Stimulated activated CD8-positive, alpha-beta memory T cell treated with anti-CD3 and anti-CD28 coated beads, Interleukin-2, amount 100 ng/mL, for 48 hours (primary cell): ENCODE measurements around the gene RREB1.
A peak's percentile ranks its signal among the peaks of the same experiment; 100 is the strongest.

Experiments
- DNase-seq, 2 donors: peaks; one replicate each; pipeline ENCODE4 v3.0.0-alpha.2; 2020; ENCODE audit warnings: low read depth in 2 of 2

RREB1 gene

DNA sequence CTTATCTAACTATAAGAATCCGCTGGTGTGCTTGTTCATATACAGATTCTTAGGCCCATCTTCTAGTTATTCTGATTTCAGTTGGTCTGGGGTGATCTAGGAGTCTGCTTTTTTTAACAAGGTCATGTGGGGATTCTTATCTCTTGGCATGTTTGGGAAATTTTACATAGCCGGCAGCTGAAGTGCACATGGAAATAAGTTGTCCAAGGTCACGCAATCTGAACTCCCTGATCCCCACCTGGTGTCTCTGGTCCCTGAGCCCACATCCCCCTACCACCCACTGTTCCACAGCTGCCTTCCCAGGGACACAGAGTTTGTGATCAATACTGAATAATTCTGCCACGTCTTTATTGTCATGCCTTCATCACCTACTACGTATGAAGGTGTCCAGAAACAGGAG, 114.4 kb downstream of the RREB1 start:
- no peak for DNase-seq

DNA sequence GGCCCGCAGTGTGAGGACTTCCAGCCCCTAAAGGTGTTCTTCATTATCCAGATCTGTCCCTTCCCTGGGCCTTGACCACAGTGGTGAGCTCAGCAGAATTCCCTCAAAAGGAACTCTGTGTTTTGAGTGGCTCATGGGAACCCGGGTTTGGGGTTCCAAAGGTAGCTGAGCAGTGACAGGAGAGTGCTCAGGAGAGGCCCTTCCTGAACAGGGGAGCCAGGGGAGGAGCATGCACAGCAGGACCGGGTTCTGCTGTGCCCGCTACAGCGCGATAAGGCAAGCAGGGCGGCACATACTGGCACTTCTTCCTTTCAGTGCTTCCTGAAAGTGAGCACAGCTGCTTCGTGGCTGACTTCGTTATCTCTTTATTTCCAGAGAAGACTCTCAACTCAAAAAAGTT, 117.0 kb downstream of the RREB1 start:
- DNase-seq, result no peak

DNA sequence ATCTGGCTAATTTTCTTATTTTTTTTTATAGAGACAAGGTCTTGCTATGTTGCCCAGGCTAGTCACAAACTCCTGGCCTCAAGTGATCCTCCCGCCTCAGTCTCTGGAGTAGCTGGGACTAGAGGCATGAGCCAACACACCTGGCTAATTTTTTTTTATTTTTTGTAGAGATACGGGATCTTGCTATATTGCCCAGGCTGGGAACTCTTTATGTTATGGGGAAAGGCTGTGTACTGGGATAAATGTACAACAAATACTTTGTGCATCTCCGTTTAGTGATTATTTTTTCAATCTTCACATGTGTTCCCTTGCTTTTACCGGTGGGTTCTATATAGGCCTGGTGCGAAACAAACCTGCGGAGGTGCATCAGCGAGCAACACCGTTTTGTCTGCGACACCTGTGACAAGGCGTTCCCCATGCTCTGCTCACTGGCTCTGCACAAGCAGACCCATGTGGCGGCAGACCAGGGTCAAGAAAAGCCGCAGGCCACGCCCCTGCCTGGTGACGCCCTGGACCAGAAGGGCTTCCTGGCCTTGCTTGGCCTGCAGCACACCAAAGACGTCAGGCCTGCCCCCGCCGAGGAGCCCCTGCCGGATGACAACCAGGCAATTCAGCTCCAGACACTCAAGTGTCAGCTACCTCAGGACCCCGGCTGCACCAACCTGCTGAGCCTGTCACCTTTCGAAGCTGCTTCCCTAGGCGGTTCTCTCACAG, 121.1 kb downstream of the RREB1 start:
- no peak for DNase-seq

DNA sequence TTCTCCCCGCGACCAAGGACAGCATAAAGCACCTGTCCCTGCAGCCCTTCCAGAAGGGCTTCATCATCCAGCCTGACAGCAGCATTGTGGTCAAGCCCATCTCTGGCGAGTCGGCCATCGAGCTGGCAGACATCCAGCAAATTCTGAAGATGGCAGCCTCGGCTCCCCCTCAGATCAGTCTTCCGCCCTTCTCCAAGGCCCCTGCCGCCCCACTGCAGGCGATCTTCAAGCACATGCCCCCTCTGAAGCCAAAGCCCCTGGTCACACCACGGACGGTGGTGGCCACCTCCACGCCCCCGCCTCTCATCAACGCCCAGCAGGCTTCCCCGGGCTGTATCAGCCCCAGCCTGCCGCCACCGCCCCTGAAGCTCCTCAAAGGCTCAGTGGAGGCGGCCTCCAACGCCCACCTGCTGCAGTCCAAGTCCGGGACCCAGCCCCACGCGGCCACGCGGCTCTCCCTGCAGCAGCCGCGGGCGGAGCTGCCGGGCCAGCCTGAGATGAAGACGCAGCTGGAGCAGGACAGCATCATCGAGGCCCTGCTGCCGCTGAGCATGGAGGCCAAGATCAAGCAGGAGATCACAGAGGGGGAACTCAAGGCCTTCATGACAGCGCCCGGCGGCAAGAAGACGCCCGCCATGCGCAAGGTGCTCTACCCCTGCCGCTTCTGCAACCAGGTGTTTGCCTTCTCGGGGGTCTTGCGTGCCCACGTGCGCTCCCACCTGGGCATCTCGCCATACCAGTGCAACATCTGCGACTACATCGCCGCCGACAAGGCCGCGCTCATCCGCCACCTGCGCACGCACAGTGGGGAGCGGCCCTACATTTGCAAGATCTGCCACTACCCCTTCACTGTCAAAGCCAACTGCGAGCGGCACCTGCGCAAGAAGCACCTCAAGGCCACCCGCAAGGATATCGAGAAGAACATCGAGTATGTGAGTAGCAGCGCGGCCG, 121.9 kb downstream of the RREB1 start:
- no peak for DNase-seq

DNA sequence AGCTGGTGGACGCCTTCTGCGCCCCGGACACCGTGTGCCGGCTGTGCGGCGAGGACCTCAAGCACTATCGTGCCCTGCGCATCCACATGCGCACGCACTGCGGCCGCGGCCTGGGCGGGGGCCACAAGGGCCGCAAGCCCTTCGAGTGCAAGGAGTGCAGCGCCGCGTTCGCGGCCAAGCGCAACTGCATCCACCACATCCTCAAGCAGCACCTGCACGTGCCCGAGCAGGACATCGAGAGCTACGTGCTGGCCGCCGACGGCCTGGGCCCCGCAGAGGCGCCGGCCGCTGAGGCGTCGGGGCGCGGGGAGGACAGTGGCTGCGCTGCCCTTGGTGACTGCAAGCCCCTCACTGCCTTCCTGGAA, 122.5 kb downstream of the RREB1 start:
- DNase-seq, result no peak

DNA sequence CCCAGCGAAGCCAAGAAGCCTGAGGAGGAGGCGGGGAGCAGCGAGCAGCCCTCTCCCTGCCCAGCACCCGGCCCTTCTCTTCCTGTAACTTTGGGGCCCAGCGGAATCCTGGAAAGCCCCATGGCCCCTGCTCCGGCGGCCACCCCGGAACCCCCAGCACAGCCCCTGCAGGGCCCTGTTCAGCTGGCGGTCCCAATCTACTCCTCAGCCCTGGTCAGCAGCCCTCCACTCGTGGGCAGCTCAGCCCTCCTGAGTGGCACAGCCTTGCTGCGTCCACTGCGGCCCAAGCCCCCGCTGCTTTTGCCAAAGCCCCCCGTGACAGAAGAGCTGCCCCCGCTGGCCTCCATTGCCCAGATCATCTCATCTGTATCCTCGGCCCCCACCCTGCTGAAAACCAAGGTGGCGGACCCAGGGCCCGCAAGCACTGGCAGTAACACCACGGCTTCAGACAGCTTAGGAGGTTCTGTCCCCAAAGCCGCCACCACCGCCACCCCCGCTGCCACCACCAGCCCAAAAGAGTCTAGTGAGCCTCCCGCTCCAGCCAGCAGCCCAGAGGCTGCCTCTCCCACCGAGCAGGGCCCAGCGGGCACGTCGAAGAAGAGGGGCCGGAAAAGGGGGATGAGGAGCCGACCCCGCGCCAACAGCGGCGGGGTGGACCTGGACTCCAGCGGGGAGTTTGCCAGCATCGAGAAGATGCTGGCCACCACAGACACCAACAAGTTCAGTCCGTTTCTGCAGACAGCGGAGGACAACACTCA, 123.4 kb downstream of the RREB1 start:
- DNase-seq, result no peak

DNA sequence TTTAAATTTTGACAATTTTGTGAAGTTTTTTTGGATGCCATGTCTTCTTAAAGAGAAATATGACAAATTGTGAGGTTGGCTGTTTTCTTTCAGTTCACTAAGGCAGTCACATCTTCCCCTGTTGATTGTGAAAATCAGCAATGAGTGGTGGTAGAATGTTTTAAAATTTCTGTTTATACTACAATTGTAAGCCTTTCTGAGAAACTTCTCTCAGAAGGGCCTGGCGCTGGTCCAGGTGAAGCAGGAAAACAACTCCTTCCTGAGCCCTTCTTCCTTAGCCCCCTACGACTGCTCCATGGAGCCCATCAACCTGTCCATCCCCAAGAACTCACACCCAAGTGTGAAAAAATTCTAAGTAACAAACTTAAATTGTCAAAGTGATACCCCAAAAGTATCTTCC, 124.6 kb downstream of the RREB1 start:
- no peak for DNase-seq

DNA sequence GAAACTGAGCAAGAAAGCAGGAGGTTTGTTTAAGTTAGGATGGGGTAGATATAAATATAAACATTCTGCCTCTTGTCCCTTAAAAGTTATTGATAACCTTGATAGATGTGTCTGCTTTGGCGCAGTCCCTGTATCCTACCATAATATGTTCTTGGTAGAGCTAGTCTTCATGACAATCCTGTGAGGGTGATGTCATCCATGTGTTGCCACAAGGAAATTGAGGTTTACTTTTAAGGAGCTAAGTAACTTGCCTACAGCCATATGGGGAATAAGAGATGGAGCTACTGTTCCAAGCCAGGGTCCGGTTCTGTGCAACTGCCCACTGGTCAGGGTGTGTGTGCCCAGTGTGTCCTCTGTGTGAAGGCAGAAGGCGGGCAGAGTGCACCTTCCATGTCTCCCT, 126.8 kb downstream of the RREB1 start:
- no peak for DNase-seq

DNA sequence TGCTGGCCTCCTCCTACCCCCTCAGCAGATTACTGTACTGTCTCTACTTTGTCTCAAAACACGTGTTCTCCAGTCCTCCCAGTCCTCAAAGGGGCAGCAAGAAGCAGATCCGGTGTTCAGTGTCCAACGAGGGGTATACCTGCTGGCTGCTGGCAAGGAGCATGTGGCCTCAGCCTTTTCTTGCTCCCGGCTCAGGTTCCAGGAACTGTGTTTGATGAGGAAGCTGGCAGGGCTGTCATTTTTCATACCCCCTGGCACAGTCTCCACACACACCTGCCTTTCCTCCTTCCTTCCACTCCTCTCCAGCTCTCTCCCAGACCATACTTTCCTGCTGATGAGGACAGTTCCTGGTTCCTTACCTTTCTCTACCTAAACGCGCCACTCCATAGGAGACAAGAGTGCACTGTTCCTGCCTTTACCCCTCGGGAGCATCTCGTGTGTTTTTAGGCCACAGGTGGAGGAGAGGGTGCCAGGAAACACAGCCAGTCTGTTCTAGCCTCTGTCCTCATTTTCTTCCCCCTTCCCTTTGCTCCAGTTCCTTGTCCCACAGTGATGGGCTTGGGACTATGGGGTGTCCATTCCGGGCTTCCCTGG, 128.0 kb downstream of the RREB1 start:
- DNase-seq, result no peak

DNA sequence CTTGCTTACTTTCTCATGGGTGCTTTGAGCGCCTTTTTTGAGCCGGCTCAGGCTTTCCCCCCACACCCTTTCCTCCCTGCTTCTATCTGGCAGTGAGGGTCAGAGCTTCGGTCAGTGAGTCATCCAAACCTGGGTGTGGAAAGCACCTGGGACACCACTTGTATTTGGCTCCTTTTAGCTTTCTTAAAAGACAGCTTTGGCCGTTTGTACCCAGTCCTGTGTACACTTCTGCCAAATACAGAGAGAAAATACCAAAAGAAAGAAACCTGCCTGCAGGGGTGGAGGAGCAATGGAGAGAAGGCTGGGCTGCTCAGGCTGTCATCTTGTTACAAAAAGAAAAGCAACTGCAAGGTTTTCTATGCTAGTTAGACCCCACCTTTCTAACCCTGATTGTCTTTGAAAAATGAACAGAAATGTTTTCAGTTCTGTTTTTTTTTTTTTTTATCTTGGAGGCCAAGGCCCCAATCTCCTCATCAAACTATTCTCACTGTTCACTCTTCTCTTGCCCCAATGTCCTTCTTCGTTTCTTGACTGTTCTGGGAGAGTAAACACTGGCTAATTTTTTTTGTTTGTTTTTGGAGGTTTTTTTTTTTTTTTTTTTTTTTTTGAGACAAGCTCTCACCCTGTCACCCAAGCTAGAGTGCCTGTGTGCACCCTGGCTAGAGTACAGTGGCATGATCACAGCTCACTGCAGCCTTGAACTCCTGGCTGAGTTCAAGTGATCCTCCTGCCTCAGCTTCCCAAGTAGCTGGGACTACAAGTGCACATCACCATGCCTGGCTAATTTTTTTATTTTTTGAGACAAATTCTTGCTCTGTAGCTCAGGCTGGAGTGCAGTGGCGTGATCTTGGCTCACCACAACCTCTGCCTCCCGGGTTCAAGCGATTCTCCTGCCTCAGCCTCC, 128.8 kb downstream of the RREB1 start:
- no peak for DNase-seq

DNA sequence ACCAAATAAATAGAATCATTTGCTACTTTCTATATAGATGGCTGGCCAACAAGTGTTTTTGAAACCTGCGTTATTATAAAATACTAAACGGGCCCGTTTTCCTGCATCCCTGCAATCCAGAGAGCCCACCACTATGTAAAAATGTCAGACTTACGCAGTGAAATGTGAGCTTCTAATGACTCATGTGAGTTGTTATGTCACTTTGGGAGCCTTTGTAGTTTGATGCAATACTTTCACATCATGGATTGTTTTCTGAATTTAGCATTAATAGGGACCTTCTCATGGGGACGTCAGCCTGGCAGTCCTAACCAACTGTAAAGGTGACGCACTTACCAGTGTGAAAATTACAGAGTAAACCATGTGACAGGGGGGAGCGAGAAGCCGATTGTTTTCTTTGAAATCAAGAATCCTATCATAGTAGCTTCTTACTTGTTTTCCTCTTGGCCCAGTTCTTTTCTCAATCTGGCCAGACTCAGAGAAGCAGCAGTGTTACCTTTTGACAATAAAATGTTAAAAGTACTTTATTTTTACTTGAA, 130.0 kb downstream of the RREB1 start:
- DNase-seq, result no peak

DNA sequence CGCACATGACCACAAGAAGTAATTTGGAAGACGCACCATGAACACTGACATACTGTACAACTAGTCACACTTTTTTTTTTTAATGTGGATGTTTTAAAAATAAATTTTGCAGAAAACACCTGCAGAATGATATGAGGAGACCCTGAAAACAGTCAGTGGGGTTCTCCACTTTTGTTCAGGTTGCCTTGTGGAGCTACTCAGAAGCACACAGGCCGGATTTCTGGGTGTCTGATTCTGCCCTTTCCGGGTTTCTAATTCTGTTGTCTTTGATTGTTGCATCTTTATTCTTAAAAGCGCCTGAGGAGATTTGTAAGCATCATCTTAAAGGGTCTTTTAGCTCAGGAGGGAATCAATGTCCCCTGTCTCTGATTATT, 130.8 kb downstream of the RREB1 start:
- no peak for DNase-seq

DNA sequence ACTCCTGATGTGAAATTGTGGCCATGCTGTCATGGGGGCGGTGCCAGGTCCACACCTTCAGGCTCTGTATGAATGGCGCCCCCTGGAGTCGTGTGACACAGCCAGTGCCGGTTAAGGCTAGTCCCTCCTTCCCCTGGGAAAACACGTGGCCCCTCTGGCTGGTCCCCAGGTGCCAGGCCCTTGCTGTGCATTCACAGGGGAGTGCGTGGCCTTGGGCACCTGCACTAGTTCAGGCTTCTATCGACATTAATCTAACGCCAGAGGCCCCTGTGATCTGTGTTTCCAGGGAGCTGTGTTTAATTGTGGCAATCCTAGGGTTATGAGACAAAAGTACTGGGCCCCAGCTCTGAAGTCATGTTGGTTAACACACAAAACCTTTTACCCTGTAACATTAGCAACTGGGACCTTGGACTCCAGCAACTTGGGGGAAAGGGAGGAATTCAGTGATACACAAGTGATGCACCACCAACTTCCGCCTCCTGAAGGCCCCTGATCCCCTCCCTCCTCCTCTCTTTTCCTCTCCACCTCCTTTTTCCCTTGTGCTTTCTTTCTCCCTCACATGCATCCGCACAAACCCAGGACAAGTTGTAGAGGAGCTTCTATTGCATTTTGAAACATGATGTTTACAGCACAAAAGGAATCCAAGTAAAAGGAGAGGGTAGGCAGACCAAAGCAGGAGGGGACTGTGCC, 131.3 kb downstream of the RREB1 start:
- peak; percentile 72 to 73 for DNase-seq

DNA sequence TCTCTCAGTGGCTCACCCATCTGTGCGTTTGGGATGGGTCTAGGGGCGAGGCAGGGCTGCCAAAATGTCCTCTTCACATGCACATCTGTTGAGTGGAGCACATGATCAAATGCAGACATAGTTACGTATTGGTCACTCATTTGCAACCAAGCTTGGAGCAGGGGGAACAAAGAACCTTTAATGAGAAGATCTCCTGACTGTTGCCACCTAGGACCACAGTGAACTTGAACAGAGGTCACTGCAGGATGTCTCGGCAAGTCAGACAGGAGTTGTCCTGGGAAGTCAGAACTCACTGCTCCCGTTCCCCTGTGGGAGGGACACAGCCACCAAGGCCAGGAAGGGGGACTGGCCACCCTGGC, 131.8 kb downstream of the RREB1 start:
- no peak for DNase-seq

DNA sequence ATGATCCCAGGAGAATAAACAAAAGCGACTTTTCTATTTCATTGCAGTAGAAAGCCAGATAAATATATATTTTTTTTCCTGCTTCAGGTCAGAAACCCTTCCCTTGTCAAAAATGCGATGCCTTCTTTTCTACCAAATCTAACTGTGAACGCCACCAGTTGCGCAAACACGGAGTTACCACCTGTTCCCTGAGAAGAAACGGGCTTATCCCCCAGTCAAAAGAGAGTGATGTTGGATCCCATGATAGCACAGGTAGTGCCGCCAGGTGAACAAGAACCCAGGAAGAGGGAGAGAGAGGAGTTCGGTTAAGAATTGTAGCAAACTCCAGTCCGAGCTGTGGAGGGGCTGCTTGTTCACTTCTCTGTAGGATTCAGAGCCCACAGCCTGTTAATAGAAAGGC, 132.6 kb downstream of the RREB1 start:
- DNase-seq, result no peak

DNA sequence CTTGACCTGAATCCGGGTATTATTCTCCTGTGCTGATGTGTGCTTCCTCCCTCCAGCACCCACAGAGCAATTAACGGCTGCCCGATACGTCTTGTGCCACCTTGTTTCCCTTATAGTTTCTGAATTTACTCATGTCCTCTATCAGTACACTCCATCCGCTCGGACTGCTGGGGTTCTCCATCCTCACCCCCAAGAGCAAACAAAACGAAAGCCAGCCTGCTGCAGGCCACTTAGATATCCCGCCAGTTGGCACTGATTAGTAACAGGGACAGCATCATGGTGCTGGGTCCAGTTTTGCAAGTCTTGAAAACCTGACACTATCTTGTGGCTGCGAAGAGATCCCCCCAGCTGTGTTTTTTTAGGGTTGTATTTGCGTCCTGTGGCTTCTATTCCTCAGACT, 133.4 kb downstream of the RREB1 start:
- DNase-seq, result no peak

DNA sequence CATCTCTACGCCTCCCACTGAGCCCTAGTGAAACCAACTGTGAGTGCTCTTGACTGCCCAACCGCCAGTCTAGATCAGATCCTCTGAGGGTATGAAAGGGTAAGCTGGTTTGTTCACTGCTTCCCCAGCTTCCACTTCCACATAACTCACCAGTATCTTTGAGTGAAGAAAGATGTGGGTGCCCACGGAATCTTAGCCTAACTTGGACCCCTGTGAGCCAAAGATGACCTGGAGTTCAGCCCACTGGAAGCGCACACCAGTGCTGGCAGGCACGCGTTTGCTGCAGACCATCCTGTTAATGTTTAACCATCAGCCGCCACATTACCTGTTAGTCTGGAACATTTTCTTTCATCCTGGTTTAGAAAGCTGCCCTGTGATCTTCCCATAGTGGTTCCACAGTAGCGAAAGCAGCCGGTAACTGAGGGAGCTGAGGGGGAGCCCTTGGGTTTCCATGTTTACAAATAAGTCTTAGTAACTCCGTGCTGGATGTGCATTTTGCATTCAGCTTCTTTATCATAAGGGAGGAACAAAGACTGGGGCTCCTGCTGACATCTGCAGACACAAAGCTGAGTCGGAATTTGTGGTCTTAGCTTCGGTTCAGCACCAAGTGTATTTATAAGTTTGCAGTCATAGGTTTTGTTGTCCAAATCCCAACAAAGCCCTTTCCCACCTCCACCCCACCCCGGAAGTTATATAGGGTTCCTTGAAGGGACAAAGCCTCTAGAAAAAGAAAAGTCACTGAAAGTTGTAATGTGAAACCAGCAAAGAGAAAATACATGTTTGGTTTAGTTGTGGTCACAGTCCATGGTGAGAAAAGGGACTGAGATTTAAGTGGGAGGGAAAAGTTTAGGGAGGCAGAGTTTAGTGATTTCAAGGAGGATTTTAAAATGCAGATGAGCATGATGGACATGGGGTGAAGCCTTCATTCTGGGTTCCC, 134.2 kb downstream of the RREB1 start:
- no peak for DNase-seq

DNA sequence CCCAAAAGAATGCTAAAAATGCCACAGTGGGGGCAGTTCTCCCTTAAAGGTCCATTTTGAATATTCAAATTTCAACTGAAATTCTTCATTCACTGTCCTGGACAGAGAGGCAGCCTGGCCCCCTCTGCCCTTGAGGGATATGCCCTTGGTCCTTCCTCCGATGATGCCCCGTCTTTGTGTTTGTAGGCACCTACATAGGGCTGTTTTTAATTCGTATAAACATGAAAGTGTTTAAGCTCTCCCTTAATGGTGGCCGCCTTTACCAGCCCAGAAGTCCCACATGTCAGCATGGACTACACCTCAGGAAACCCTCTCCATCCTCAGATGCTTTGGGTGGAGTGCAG, 135.0 kb downstream of the RREB1 start:
- no peak for DNase-seq
